Hepatocyte (in vitro differentiated cells): Measurements from ENCODE around the gene RBM48.

ENCODE experiments used
- CTCF ChIP-seq: fragments of 200-600 bp; sonication (generic); IDR thresholded peaks from 2 replicates; pipeline ENCODE4 v1.5.1; 2016; ENCODE audit warnings: antibody characterized with exemption, mild to moderate bottlenecking; ENCODE audit not compliant: poor library complexity
- EZH2 ChIP-seq: fragments of 200-600 bp; sonication (generic); IDR thresholded peaks from 2 replicates; pipeline ENCODE4 v1.6.1; 2016; ENCODE audit warnings: antibody characterized with exemption, mild to moderate bottlenecking, borderline replicate concordance

- TF ChIP-seq CTCF = no peak
- no peak for TF ChIP-seq EZH2
Observed at GRCh38 chr7:92567460-92567859, 38.9 kb downstream of the RBM48 start.
